ENCODE results near the gene MRTFB.

The MRTFB gene

GRCh38 chr16:14131774-14132695, 60.9 kb downstream of the MRTFB start:
- no peak for DNase-seq (ENCODE audit: low spot score)

GRCh38 chr16:14132696-14133048, 61.6 kb downstream of the MRTFB start:
- no peak for DNase-seq (ENCODE audit: low spot score)

- no peak for DNase-seq (ENCODE audit: low spot score)
Observed at GRCh38 chr16:14133907-14134306, 62.8 kb downstream of the MRTFB start.

- no peak for DNase-seq (ENCODE audit: low spot score)
Observed at GRCh38 chr16:14135704-14136103, 64.6 kb downstream of the MRTFB start.

- DNase-seq (ENCODE audit: low spot score): no peak
Observed at GRCh38 chr16:14139872-14140271, 68.8 kb downstream of the MRTFB start.

GRCh38 chr16:14140923-14141322, 69.8 kb downstream of the MRTFB start:
- no peak for DNase-seq (ENCODE audit: low spot score)

GRCh38 chr16:14146445-14146844, 75.3 kb downstream of the MRTFB start:
- no peak for DNase-seq (ENCODE audit: low spot score)

GRCh38 chr16:14148016-14148415, 76.9 kb downstream of the MRTFB start:
- DNase-seq (ENCODE audit: low spot score): no peak

GRCh38 chr16:14148569-14148968, 77.5 kb downstream of the MRTFB start:
- DNase-seq (ENCODE audit: low spot score): no peak

GRCh38 chr16:14150796-14151195, 79.7 kb downstream of the MRTFB start:
- DNase-seq (ENCODE audit: low spot score): no peak

GRCh38 chr16:14151256-14152030, 80.3 kb downstream of the MRTFB start:
- no peak for DNase-seq (ENCODE audit: low spot score)

GRCh38 chr16:14155572-14156190, 84.6 kb downstream of the MRTFB start:
- no peak for DNase-seq (ENCODE audit: low spot score)

GRCh38 chr16:14164916-14165662, 94.0 kb downstream of the MRTFB start:
- DNase-seq (ENCODE audit: low spot score): no peak

GRCh38 chr16:14168146-14168545, 97.0 kb downstream of the MRTFB start:
- no peak for DNase-seq (ENCODE audit: low spot score)

GRCh38 chr16:14172200-14172809, 101.2 kb downstream of the MRTFB start:
- DNase-seq (ENCODE audit: low spot score): no peak

GRCh38 chr16:14175086-14175485, 104.0 kb downstream of the MRTFB start:
- no peak for DNase-seq (ENCODE audit: low spot score)

GRCh38 chr16:14177704-14178103, 106.6 kb downstream of the MRTFB start:
- DNase-seq (ENCODE audit: low spot score): no peak

- DNase-seq (ENCODE audit: low spot score): no peak
Observed at GRCh38 chr16:14179116-14179515, 108.0 kb downstream of the MRTFB start.

GRCh38 chr16:14180481-14180944, 109.4 kb downstream of the MRTFB start:
- no peak for DNase-seq (ENCODE audit: low spot score)

GRCh38 chr16:14181371-14182050, 110.4 kb downstream of the MRTFB start:
- DNase-seq (ENCODE audit: low spot score): no peak

- no peak for DNase-seq (ENCODE audit: low spot score)
Observed at GRCh38 chr16:14182999-14183398, 111.9 kb downstream of the MRTFB start.
